Bronchial smooth muscle cell (primary cell): ENCODE results near the gene ALDH3A2. TPM values are rescaled to one million over a fixed set of nuclear protein-coding genes. Genes with fewer than 3 reads are reported as not detected.

Experiments
- total RNA-seq: library from RNA; depleted of rRNA; stranded (reverse); fragments of >200 nt; gene quantifications from 2 replicates; pipeline ENCODE4 v1.2.1, GENCODE V29; 2014

Gene ALDH3A2
- 30.7 and 45.4 TPM in 2 replicates for total RNA-seq

GRCh38 chr17:19648475-19649273 lies at the start of gene ALDH3A2:
Gene ALDH3A2 (plus strand): TSS chr17:19648751. CDS start chr17:19648972, 221 bp downstream.

GRCh38 chr17:19716108-19717030 lies 67.8 kb downstream of the ALDH3A2 start, which contains the start of gene SLC47A2:
Gene SLC47A2 (minus strand): TSS chr17:19716584. CDS start chr17:19716555, 29 bp downstream.

Other genes starting within 250 kb of the ALDH3A2 start
- 0.34 and 1.4 TPM in 2 replicates for gene RNF112, start 237.5 kb upstream of the ALDH3A2 start, total RNA-seq
- 0.16 TPM in 1 of 2 replicates, not detected in the other for gene SLC47A1, start 114.9 kb upstream of the ALDH3A2 start, total RNA-seq
- gene SLC47A2, start 67.8 kb downstream of the ALDH3A2 start, total RNA-seq: not detected in 2 replicates
- 0.16 and 0.43 TPM in 2 replicates for gene ALDH3A1, start 99.5 kb downstream of the ALDH3A2 start, total RNA-seq
- 26.6 and 68.1 TPM in 2 replicates for gene ULK2, start 219.2 kb downstream of the ALDH3A2 start, total RNA-seq